SKM-1 (cell line): Measurements from ENCODE around the gene FOXP1.
"Not testable (repeated sequence)": the region's sequence is repeated elsewhere in the genome, so short reads cannot be mapped to it uniquely, and the experiment has no call there.

Experiments
- DNase-seq: peaks from one replicate; lab custom pipeline; 2025; ENCODE audit not compliant: unreplicated experiment; lab: John Stamatoyannopoulos, UW

Gene FOXP1

GRCh38 chr3:71002298-71002697, 581.2 kb downstream of the FOXP1 start:
- no peak for DNase-seq

- no peak for DNase-seq
Observed at GRCh38 chr3:71001303-71001830, 582.2 kb downstream of the FOXP1 start.

- DNase-seq, result no peak
Observed at GRCh38 chr3:71000483-71000882, 583.0 kb downstream of the FOXP1 start.

GRCh38 chr3:70999730-71000129, 583.8 kb downstream of the FOXP1 start:
- no peak for DNase-seq

- no peak for DNase-seq
Observed at GRCh38 chr3:70996082-70996481, 587.4 kb downstream of the FOXP1 start.

GRCh38 chr3:70994644-70995043, 588.9 kb downstream of the FOXP1 start:
- DNase-seq, result no peak

- no peak for DNase-seq
Observed at GRCh38 chr3:70992562-70993204, 590.8 kb downstream of the FOXP1 start.

GRCh38 chr3:70992131-70992530, 591.4 kb downstream of the FOXP1 start:
- DNase-seq, result no peak

GRCh38 chr3:70990723-70991122, 592.8 kb downstream of the FOXP1 start:
- no peak for DNase-seq

- DNase-seq, result no peak
Observed at GRCh38 chr3:70990185-70990584, 593.3 kb downstream of the FOXP1 start.

- no peak for DNase-seq
Observed at GRCh38 chr3:70989174-70989573, 594.4 kb downstream of the FOXP1 start.

GRCh38 chr3:70988111-70988510, 595.4 kb downstream of the FOXP1 start:
- no peak for DNase-seq

- DNase-seq, result no peak
Observed at GRCh38 chr3:70985572-70985971, 598.0 kb downstream of the FOXP1 start.

GRCh38 chr3:70984776-70985482, 598.6 kb downstream of the FOXP1 start:
- DNase-seq, result no peak

- DNase-seq, result no peak
Observed at GRCh38 chr3:70982700-70983140, 600.8 kb downstream of the FOXP1 start.

GRCh38 chr3:70982284-70982683, 601.2 kb downstream of the FOXP1 start:
- no peak for DNase-seq

GRCh38 chr3:70981231-70981880, 602.2 kb downstream of the FOXP1 start:
- DNase-seq, result no peak

- DNase-seq, result no peak
Observed at GRCh38 chr3:70980646-70981170, 602.8 kb downstream of the FOXP1 start.

GRCh38 chr3:70979983-70980645, 603.4 kb downstream of the FOXP1 start:
- no peak for DNase-seq

GRCh38 chr3:70977712-70978111, 605.8 kb downstream of the FOXP1 start:
- no peak for DNase-seq

GRCh38 chr3:70975981-70976380, 607.5 kb downstream of the FOXP1 start:
- DNase-seq, result not testable (repeated sequence)
